Lung (tissue), 12 donors: ENCODE measurements around the gene TSSC4. TPM values are rescaled to one million over a fixed set of nuclear protein-coding genes. Genes with fewer than 3 reads are reported as not detected.

Experiments used
- ATAC-seq: fragments of 200-7000 bp; cut with Tn5 transposase; one replicate; pipeline ENCODE4 v1.9.1; 2020; ENCODE audit warnings: moderate number of reproducible peaks; ENCODE audit not compliant: insufficient read depth, low FRiP score
- DNase-seq, 3 donors: peaks; one replicate each; pipeline ENCODE4 v3.0.0-alpha.2; 2013 to 2017
- H3K27ac ChIP-seq, 2 donors: one replicate each; pipeline ENCODE4 v1.5.1; 2013; ENCODE audit warnings: mild to moderate bottlenecking in 2 of 2, moderate library complexity in 2 of 2, control low read depth in 1 of 2, inconsistent platforms in 1 of 2, low read depth in 1 of 2, low read length in 1 of 2
- H3K27me3 ChIP-seq, 3 donors: one replicate each; pipeline ENCODE4 v1.5.1; 2013; ENCODE audit warnings: low read length in 2 of 3; ENCODE audit not compliant: control insufficient read depth in 3 of 3, insufficient read depth in 3 of 3
- H3K36me3 ChIP-seq, 4 donors: one replicate each; pipeline ENCODE4 v1.5.1; 2013; ENCODE audit warnings: low read length in 4 of 4, mild to moderate bottlenecking in 1 of 4, moderate library complexity in 1 of 4; ENCODE audit not compliant: control insufficient read depth in 4 of 4, insufficient read depth in 4 of 4
- H3K4me1 ChIP-seq, 5 donors: one replicate each; pipeline ENCODE4 v1.5.1; 2013; ENCODE audit warnings: low read length in 5 of 5, mild to moderate bottlenecking in 2 of 5, moderate library complexity in 1 of 5; ENCODE audit not compliant: control insufficient read depth in 5 of 5, insufficient read depth in 5 of 5
- H3K4me3 ChIP-seq: one replicate; pipeline ENCODE4 v1.5.1; 2013; ENCODE audit warnings: mild to moderate bottlenecking, control low read depth, moderate library complexity
- H3K9ac ChIP-seq, 2 donors: one replicate each; pipeline ENCODE4 v1.5.1; 2013; ENCODE audit warnings: low read length in 2 of 2, control low read depth in 1 of 2; ENCODE audit not compliant: insufficient read depth in 1 of 2
- H3K9me3 ChIP-seq, 4 donors: one replicate each; pipeline ENCODE4 v1.5.1; 2013; ENCODE audit warnings: low read length in 3 of 4, mild to moderate bottlenecking in 1 of 4, moderate library complexity in 1 of 4; ENCODE audit not compliant: control insufficient read depth in 4 of 4, insufficient read depth in 3 of 4
- CTCF ChIP-seq: IDR thresholded peaks from 2 replicates; pipeline ENCODE4 v1.5.1; 2012; ENCODE audit warnings: mild to moderate bottlenecking; ENCODE audit errors: control extremely low read depth, extremely low read depth
- WGBS, 2 donors: extraction: QIAGEN DNeasy Blood & Tissue Kit; methylation state at CpG; one replicate each; pipeline ENCODE4 v1.1.7; 2013; 5-methylcytosine and 5-hydroxymethylcytosine counted together
- polyA plus RNA-seq, 2 donors: library from polyadenylated mRNA; stranded (reverse); fragments of 200-250 nt; gene quantifications; one replicate each; pipeline ENCODE4 v1.2.1, GENCODE V29; 2013
- total RNA-seq, 2 donors: library from RNA; depleted of rRNA in 1 of 2; stranded (reverse); fragments of >200 nt in 1 of 2; gene quantifications; one replicate each; pipeline ENCODE4 v1.2.1, GENCODE V29; 2014 to 2021
- donor health status: control.
- donor health status: control.
- donor health status: Bipolar disorder and iron deficiency.
- donor health status: healthy.
- donor health status: DM: yes; HTN: yes; CAD: no.

The TSSC4 gene
- total and polyA plus RNA-seq, 4 donors, result 25.1 to 56.5 (median 49.8) TPM

GRCh38 chr11:2379466-2380174 lies 20.9 kb upstream of the TSSC4 start:
- Histone ChIP-seq H3K27me3 (no peaks in the 10 kb centered on the region), H3K9ac (peak overlapping the region in 1 of 2 donors; percentile 53), H3K9me3 (no peaks in the 10 kb centered on the region), H3K36me3 (peaks cover 0 to 7% (median 1%) of the 10 kb centered on the region in 4 donors), H3K27ac (peak overlapping the region; percentile 86 to 98), H3K4me3 (no peak overlapping the region), H3K4me1 (peaks cover 20 to 60% (median 40%) of the 10 kb centered on the region in 5 donors)
- TF ChIP-seq CTCF, result no peak
- DNase-seq (no peak), ATAC-seq (no peak)
- 51 to 70% methylated on average over 11 of the region's 11 CpGs for WGBS, 2 donors

GRCh38 chr11:2380396-2380795 lies 20.2 kb upstream of the TSSC4 start:
- no peaks in the 10 kb centered on the region for H3K27me3 ChIP-seq
- DNase-seq (no peak), ATAC-seq (no peak)
- H3K4me3 ChIP-seq, result no peak overlapping the region
- H3K9me3 ChIP-seq, result no peaks in the 10 kb centered on the region
- WGBS, 2 donors, result 59 to 74% methylated on average over 13 of the region's 13 CpGs
- TF ChIP-seq CTCF, result no peak
- peak overlapping the region; percentile 51 to 86 for H3K27ac ChIP-seq
- peaks cover 20 to 60% (median 40%) of the 10 kb centered on the region in 5 donors for H3K4me1 ChIP-seq
- H3K36me3 ChIP-seq, result peaks cover 0 to 10% (median 6%) of the 10 kb centered on the region in 4 donors
- peak overlapping the region in 1 of 2 donors; percentile 47 for H3K9ac ChIP-seq

- WGBS, 2 donors, result 36 to 49% methylated on average over 18 to 20 of the region's 20 CpGs
- peak; percentile 58 to 80 (median 66) for DNase-seq
- H3K9me3 ChIP-seq, result no peaks in the 10 kb centered on the region
- no peaks in the 10 kb centered on the region for H3K27me3 ChIP-seq
- H3K4me3 ChIP-seq, result no peak overlapping the region
- peak overlapping the region; percentile 51 to 86 for H3K27ac ChIP-seq
- peaks cover 20 to 64% (median 40%) of the 10 kb centered on the region in 5 donors for H3K4me1 ChIP-seq
- no peak for TF ChIP-seq CTCF
- peak overlapping the region in 1 of 2 donors; percentile 47 for H3K9ac ChIP-seq
- ATAC-seq, result peak; percentile 35
- peaks cover 0 to 10% (median 8%) of the 10 kb centered on the region in 4 donors for H3K36me3 ChIP-seq
These were observed 19.7 kb upstream of the TSSC4 start for GRCh38 chr11:2380807-2381350.
